ENCODE measurements around the gene NME4. TPM values are rescaled to one million over a fixed set of nuclear protein-coding genes. Genes with fewer than 3 reads are reported as not detected.

The NME4 gene
- polyA plus RNA-seq, 1 donor (not counting 4 experiments of a cell fraction or from before 2014, with no cell fraction given) = 141 TPM

DNA sequence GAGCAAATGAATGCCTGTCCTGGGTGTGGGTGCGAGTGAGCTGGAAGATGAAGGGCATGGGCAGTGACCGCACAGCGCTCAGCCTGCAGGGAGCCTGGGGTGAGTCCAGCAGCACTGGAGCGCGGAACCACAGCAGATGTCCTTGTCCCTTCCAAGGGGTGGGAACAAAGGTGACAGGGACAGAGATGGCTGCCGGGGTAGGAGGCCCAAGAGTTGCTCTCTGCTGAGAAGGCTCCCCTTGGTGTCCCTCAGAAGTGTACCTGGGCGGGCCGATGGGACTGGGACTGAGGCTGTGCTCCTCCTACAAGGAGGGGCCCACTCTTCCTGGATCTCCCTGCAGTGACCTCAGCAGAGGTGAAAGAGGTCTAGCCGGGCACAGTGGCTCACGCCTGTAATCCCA is 7.6 kb upstream of the NME4 start:
- no peak for TF ChIP-seq EZH2 (IDR thresholded peaks at IDR 0.05; ENCODE audit: low read length)
- TF ChIP-seq CTCF (optimal IDR thresholded peaks at IDR 0.05 in 1 of 3, IDR thresholded peaks at IDR 0.05 in 1 of 3, conservative IDR thresholded peaks at IDR 0.05 in 1 of 3; ENCODE audit: extremely low read depth in 1 of 3, insufficient read depth in 2 of 3, low read length in 3 of 3) = no peak
- H3K9ac ChIP-seq (ENCODE audit: control insufficient read depth, extremely low read depth, insufficient read depth, low read length) = no peak overlapping the region
- H3K36me3 ChIP-seq (ENCODE audit: control insufficient read depth in 2 of 2, extremely low read depth in 1 of 2, insufficient read depth in 2 of 2, low read length in 2 of 2) = no peaks in the 10 kb centered on the region
- no peaks in the 10 kb centered on the region for H3K27me3 ChIP-seq (ENCODE audit: control insufficient read depth, extremely low read depth, insufficient read depth, low read length)
- H3K4me3 ChIP-seq (ENCODE audit: control insufficient read depth in 2 of 3, extremely low read depth in 1 of 3, insufficient read depth in 2 of 3, low read depth in 1 of 3, low read length in 3 of 3) = no peak overlapping the region
- H3K27ac ChIP-seq (ENCODE audit: control insufficient read depth, insufficient read depth, low read length) = no peak overlapping the region
- H3K4me2 ChIP-seq (ENCODE audit: control insufficient read depth, extremely low read depth, insufficient read depth, low read depth, low read length) = no peak overlapping the region
- no peaks in the 10 kb centered on the region for H3K4me1 ChIP-seq (ENCODE audit: control insufficient read depth, extremely low read depth, insufficient read depth, low read length)
- no peaks in the 10 kb centered on the region for H3K79me2 ChIP-seq (ENCODE audit: control insufficient read depth, insufficient read depth, low read length)
- dilution Hi-C loops (cut with MboI; ENCODE audit: extremely low pct_ligation_motif_present, low sequenced_read_pairs) = no loop called here
- FAIRE-seq (no peak), DNase-seq (ENCODE audit: low read depth, low spot score) (no peak)
- no peaks in the 10 kb centered on the region for H3K9me1 ChIP-seq (ENCODE audit: control insufficient read depth, extremely low read depth, insufficient read depth, low read length)
- H2AFZ ChIP-seq (ENCODE audit: control insufficient read depth, low read length) = no peak overlapping the region
- H4K20me1 ChIP-seq (ENCODE audit: control insufficient read depth, extremely low read depth, insufficient read depth, low read length) = no peaks in the 10 kb centered on the region
- H3K9me3 ChIP-seq (ENCODE audit: control insufficient read depth, low read depth, low read length) = peaks cover 5% of the 10 kb centered on the region

DNA sequence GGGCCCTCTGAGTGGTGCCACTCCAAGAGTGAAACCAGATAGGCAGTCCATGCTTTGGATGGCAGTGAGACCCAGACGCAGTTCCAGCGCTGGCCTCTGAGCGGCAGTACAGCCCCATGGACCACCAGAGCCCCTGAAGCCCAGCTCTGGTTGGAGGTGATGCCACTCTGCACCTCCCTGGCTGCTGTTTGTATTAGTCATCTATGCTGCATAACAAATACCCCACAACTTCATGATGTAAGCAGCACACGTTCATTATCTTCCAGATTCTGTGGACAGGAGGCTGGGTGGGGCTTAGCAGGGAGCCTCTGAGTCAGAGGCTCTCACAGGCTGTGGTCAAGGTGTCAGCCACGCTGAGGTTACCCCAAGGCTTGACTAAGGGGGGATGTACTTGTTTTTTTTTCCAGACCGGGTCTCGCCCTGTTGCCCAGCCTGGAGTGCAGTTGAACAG is 5.1 kb upstream of the NME4 start:
- FAIRE-seq = no peak
- dilution Hi-C loops (cut with MboI; ENCODE audit: extremely low pct_ligation_motif_present, low sequenced_read_pairs) = no loop called here

More for the DNA sequence above, 5.1 kb upstream of the NME4 start:
- Histone ChIP-seq H3K27me3 (ENCODE audit: control insufficient read depth, extremely low read depth, insufficient read depth, low read length) (no peaks in the 10 kb centered on the region), H2AFZ (ENCODE audit: control insufficient read depth, low read length) (no peak overlapping the region), H3K9me1 (ENCODE audit: control insufficient read depth, extremely low read depth, insufficient read depth, low read length) (no peaks in the 10 kb centered on the region), H4K20me1 (ENCODE audit: control insufficient read depth, extremely low read depth, insufficient read depth, low read length) (no peaks in the 10 kb centered on the region), H3K4me3 (ENCODE audit: control insufficient read depth in 2 of 3, extremely low read depth in 1 of 3, insufficient read depth in 2 of 3, low read depth in 1 of 3, low read length in 3 of 3) (no peak overlapping the region), H3K27ac (ENCODE audit: control insufficient read depth, insufficient read depth, low read length) (no peak overlapping the region), H3K36me3 (ENCODE audit: control insufficient read depth in 2 of 2, extremely low read depth in 1 of 2, insufficient read depth in 2 of 2, low read length in 2 of 2) (no peaks in the 10 kb centered on the region), H3K9ac (ENCODE audit: control insufficient read depth, extremely low read depth, insufficient read depth, low read length) (no peak overlapping the region), H3K4me2 (ENCODE audit: control insufficient read depth, extremely low read depth, insufficient read depth, low read depth, low read length) (no peak overlapping the region), H3K9me3 (ENCODE audit: control insufficient read depth, low read depth, low read length) (peaks cover 5% of the 10 kb centered on the region), H3K4me1 (ENCODE audit: control insufficient read depth, extremely low read depth, insufficient read depth, low read length) (no peaks in the 10 kb centered on the region), H3K79me2 (ENCODE audit: control insufficient read depth, insufficient read depth, low read length) (no peaks in the 10 kb centered on the region)
- TF ChIP-seq CTCF (optimal IDR thresholded peaks at IDR 0.05 in 1 of 3, IDR thresholded peaks at IDR 0.05 in 1 of 3, conservative IDR thresholded peaks at IDR 0.05 in 1 of 3; ENCODE audit: extremely low read depth in 1 of 3, insufficient read depth in 2 of 3, low read length in 3 of 3) (peak; percentile 76 to 95 (median 88)), EZH2 (IDR thresholded peaks at IDR 0.05; ENCODE audit: low read length) (no peak)
- peak; percentile 65 for DNase-seq (ENCODE audit: low read depth, low spot score)
